Midbrain (tissue), 1 donor: ENCODE results near the gene RPL13.
A peak's percentile ranks its signal among the peaks of the same experiment; 100 is the strongest.

Experiments used
- DNase-seq: peaks from one replicate; lab custom pipeline; 2025; lab: John Stamatoyannopoulos, UW

RPL13 gene

DNA sequence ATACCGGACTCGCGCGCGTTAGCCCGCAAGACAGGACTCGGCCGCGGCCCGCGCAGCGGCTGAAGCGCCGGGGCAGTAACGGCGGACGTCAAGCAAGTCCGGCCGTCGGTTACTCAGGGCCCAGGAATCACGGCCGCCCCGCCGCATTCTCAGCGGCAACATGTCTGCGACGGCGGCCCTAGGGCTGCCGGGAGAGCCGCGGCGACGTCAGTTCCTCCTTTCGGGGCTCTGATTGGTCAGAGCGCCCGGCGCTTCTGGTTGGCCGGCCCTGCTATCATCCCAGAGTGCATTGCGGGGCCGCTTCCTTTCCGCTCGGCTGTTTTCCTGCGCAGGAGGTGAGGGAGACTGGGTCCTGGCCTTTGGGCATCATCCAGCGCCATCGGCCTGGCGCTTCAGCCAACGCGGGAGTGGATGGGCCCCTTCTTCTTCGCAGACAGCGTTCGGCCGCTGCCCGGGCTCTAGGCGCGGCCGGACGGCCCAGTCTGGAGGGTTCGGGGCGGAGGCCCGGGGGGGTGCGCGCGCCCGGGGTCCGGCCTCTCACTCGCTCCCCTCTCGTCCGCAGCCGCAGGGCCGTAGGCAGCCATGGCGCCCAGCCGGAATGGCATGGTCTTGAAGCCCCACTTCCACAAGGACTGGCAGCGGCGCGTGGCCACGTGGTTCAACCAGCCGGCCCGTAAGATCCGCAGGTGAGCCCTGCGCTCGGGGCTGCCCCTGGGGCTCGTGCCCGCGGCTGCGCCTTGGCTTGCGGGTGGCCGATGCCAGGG, at the start of gene RPL13:
TSS of gene RPL13 (plus strand) at position 305 of the 764 bp plus-strand sequence. CDS start at position 583, 278 bp downstream.
- peak; percentile 96 for DNase-seq

DNA sequence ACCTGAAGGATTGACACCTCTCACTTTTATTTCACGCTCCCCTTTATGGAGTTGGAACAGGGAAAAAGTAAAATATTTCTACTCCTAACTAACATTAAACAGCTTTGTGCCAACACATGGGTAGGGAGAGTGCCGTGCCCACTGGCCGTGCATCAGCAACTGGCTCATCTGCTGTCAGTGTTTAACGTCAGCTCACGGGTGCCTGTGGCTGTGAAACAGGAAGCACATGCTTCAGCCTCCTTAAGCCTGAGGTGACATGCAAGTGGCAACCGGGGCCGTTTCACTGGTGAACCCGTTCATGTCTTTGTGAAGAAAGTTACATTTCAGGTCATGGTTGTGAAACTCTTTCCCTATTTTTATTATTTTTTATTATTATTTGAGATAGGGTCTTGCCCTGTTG, 49.1 kb upstream of the RPL13 start:
- DNase-seq = no peak

DNA sequence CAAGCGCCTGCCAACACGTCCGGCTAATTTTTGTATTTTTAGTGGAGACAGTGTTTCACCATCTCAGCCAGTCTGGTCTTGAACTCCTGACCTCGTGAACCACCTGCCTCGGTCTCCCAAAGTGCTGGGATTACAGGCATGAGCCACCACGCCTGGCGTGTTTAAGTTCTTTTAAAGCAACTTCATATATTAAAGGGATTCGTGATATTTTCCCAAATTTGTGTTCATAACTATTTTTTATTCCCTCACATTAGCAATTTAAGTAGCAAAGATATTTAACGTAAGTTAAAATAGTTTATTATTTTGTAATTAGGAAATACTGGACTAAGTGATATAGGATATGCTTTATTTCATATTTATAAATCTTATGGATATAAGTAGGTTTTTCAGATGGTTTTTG, 48.0 kb upstream of the RPL13 start:
- no peak for DNase-seq

DNA sequence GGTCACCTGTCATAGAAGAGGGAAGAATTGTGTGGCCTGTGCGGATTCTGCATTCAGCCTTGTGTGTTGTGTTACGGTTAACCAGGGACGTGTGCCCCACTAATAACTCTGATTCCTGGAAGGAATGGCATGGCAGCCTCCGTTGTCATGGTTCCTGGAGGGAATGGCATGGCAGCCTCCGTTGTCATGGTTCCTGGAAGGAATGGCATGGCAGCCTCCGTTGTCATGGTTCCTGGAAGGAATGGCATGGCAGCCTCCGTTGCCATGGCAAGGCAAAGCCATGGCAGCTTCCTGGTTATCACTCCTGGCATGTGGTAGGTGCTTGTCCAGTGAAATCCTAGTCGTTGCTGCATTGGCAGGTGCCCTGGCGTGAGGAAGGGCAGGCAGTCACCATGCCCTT, 43.4 kb upstream of the RPL13 start:
- DNase-seq = no peak

DNA sequence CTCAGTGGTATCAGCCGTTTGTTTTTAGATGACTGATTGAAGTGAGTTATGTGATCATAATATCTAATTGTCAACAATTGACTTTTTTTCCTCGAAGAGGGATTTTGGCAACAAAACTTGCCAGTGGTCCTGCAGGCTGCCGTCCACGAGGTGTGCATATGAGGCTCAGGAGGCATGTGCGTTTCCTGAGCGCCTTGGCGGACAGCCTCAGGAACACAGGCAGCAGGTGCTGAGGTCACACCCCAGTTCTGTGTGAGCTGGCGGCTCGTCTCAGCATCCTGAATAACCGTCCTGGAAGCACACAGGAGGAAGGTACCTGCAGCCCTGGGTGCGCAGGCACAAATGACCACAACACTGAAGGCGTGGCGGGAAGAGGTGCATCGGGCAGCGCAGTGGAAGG, 40.6 kb upstream of the RPL13 start:
- no peak for DNase-seq

DNA sequence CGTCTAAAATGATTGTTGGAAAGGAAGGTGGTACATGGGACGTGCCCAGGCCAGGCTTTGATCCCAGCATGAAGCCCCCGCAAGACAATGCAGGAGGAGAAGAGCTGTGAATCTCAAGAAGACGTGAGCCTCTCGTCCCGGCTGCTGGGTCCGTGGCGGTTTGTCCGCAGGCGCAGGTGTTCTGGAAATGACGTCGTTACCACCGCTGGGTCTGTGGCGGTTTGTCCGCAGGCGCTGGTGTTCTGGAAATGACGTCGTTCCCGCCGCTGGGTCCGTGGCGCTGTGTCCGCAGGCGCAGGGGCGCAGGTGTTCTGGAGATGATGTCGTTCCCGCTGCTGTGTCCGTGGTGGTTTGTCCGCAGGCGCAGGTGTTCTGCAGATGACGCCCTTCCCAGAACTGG, 38.2 kb upstream of the RPL13 start:
- no peak for DNase-seq

DNA sequence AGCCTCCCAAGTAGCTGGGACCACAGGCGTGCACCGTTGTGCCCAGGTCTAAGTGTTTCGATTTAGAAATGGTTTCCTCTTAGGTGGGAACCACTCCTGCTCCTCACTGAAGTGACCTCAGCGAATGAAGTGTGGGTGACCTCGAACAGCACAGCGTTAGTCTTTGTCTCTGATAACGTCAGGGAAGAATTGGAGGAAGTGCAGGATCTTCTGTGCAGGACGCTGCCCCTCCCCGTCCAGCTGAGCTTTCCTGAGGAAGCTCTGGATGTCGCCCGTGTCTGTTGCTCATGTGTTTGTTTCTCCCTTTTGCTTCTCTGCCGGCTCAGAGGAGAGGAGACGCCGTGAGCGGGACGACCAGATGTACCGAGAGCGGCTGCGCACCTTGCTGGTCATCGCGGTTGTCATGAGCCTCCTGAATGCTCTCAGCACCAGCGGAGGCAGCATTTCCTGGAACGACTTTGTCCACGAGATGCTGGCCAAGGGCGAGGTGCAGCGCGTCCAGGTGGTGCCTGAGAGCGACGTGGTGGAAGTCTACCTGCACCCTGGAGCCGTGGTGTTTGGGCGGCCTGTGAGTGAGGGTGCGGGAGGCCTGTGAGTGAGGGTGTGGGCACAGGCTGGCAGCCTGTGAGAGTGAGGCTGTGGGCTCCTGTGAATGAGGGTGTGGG, 36.7 kb upstream of the RPL13 start:
- DNase-seq = no peak

DNA sequence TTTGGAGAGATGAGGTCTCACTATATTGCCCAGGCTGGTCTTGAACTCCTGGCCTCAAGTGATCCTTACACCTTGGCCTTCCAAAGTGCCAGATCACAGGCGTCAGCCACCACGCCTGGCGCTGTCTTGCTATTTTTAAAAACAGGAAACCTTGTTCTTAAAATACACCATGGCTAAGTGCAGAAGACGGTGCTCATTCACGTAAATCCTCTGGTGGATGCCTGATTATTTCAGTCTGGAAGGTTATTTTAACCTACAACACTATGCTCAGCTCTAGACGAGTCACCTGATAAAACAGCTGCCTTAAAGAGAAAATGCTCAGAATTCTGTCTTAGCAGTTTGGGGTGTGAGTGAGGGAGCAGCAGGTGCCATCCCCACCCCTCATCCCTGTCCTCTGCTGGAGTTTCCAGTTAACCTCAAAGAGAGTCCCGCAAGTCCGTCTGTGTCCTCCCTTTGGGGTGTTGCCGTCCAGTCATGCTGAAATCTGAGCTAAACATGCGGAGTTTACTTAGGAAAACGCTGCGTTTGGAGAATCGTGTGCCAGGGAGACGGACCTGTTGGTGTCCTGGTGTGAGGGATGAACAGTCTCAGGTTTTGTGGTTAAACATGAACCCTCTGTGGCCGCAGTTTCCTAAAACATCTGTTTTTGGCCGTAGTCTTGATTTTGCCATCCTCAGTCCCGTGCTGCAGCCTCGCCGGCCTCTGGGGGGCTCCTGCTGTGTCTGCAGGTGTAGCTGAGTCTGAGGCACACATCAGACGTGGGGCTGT, 35.2 kb upstream of the RPL13 start:
- DNase-seq = no peak

DNA sequence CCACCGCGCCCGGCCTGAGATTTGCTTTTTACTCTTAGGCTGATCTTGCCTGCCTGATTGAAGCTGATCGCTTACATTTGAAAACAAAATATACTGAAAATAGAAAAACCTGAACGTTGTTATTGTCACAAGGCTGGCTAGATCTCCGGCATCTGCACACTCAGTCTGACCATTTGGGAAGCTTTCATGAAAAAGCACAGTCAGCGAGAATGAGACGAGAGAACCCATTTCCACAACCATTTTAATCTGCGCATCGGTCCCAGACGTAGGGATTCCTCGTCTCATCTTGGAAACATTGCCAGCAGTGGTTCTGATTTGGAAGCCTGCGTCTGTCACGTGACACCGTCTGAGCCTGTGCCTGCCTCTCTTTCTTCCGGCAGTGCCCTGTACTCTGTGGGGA, 31.4 kb upstream of the RPL13 start:
- DNase-seq = no peak

DNA sequence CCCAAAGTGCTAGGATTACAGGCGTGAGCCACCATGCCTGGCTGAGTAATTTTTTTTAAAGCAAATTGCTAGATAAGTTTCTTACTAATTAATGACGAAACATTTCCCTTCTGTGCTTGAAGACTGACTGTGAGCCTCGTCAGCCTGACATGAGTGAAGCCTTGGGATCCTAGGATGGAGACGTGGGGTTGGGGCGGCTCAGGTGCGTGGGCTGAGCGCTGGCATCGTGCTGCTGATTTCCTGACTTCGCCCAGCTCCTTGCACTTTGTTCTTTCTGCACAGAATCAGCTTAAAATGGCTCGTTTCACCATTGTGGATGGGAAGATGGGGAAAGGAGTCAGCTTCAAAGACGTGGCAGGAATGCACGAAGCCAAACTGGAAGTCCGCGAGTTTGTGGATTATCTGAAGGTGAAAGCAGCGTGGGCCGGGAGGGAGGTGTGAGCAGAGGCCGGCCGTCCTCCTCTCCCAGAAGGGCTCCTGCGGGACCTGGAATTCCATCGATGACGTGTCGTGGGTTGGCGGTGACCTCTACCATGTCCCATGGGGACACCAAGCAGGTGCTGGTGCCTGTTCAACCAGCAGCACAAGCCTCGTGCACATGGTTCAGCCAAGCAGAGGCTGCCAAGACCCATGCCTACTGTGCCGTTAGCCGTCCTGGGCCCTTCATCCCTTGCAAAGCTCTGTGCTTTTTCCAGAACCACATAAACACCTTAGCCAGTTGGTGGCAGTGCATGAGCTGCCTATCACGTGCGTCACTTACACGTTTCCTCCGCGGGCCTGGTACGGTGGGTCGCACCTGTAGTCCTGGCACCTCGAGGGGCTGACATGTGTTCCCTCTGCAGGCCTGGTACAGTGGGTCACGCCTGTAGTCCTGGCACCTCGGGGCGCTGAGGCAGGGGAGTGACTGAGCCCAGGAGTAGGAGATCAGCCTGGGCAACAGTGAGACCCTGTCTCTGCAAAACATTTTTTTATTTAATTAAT, 29.8 kb upstream of the RPL13 start:
- DNase-seq = no peak

DNA sequence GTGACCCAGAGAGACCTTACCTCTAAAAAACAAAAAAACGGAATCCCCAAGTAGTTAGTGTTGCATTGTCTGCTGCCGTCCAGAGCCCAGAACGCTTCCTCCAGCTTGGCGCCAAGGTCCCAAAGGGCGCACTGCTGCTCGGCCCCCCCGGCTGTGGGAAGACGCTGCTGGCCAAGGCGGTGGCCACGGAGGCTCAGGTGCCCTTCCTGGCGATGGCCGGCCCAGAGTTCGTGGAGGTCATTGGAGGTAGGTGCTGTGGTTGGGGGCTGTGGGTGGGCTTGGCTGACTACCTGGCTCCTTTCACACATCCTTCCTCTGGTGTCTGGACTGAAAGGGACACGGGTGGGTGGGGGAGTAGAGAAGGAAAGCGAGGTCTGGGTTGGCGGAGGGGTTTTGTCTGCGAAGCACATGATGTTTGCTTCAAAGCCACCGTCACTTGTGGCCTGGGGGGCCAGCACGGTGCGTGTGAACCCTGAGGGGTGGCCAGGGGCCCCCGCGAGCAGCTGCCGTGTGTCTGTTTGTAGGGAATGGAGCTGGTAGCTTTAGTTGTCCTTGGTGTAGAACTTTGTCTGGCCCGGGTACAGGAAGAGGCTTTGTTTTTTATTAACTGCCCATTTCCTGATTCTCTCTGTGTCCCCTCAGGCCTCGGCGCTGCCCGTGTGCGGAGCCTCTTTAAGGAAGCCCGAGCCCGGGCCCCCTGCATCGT, 28.5 kb upstream of the RPL13 start:
- DNase-seq = no peak

DNA sequence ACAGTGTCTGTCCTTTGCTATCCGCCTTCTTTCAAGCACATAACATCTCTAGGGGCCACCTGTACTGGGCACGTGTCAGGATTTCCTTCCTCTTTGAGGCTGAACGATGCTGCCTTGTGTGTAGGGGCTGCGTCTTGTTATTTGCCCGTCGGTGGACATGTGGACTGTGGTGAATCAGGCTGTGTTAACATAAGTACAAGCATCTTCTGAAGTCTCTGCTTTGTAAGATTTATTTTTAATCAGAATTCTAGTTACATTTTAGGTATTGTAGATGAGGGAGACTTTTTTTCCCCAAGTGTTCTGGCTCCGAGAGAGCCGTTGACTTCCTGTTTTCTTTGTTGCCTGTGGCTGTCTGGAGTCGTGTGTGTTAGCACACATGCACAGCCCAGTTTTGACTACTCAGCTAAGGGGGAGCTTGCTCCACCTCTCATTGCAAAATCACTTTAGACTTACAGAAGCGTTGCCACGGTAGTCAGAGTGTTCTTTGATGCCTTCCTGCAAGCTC, 26.2 kb upstream of the RPL13 start:
- DNase-seq = peak; percentile 12

DNA sequence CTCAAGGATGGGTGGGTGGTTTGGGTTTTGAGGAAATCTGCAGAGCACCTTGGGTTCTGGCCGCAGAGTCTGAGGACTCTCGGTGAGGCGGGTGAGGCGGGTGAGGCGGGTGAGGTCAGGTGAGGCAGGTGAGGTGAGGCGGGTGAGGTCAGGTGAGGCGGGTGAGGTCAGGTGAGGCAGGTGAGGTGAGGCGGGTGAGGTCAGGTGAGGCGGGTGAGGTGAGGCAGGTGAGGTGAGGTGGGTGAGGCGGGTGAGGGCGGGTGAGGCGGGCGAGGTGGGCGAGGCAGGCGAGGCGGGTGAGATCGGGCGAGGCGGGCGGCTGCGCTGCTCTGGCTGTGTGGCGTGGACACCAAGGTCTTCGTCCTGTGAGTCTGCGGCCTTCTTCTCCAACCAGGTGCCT, 24.1 kb upstream of the RPL13 start:
- no peak for DNase-seq

DNA sequence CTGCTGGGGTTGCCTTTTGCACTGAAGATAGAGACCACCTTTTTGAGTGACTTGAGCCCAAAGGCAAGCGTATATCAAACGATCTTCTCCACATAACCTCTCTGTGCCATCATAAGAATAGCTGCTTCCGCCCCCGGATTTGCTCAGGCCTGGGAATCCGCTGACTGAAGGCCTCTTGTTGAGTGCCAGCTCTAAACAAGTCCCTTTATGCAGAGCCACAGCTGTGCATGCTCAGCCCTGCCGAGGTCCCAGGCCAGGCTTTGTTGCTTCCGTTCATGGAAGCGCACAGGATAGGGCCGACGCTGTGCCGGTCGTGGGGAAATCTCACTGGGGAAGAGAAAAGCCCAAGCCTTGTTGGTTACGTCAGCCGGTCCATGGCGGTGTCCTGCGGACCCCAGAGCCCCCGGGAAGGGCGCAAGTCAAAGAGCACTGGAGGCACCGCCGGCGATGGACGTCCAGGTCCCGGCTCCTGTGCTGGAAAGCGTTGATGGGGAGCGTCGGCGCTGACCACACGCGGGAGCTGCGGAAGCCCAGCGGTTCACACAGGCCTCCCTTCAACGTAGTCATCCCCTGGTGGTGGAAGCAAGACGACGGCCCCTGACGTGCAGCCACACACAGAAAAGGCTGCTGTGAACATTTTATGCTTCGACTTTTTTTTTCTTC, 23.5 kb upstream of the RPL13 start:
- peak; percentile 83 for DNase-seq

DNA sequence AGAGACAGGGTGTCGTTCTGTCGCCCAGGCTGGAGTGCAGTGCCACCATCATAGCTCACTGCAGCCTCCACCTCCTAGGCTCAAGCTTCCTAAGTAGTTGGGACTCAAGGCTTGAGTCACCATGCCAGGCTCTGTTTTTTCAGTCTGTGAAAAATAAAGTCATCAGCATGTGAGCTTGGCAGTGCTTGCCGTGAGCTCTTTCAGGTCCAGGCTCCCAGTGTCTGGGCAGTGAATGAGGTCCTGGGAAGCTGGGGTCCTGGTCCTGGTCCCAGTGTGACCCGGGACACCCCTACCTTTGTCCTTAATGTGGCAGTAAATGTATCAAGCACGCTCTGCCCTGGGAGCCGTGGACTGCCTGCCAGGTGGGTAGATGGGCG, 22.9 kb upstream of the RPL13 start:
- no peak for DNase-seq

DNA sequence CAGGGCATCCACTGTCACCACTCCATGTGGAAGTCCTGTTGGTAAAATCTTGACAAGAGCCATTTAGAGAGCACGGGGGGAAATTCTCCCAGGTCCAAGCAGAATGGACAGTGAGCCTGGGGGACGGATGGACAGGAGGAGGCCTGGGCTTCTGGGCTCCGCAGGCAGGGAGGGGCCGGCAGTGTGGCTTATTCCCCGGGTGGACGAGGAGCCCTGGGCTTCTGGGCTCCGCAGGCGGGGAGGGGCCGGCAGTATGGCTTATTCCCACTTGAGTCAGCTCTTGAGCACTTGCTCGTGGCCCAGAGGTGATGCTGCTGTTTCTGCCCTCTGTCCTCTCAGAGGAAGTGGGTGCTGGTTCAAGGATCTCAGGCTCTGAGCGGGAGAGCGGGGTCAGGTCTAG, 22.2 kb upstream of the RPL13 start:
- no peak for DNase-seq

DNA sequence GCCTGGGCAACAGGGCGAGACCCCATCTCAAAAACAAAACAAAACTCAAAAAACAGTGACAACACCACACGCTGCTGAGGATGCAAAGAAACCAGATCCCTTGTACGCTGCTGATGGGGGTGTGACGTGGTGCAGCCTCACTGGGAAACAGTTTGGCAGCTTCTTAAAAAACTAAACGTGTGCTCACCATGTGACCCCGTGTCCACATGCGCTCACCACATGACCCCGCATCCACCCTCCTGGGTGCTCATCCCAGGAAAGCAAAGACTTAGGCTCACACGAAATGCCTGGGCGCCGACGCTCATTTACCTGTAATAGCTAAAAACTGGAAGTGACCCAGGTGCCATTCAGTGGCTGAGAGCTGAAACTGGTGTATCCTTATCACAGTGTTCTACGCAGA, 19.9 kb upstream of the RPL13 start:
- no peak for DNase-seq

DNA sequence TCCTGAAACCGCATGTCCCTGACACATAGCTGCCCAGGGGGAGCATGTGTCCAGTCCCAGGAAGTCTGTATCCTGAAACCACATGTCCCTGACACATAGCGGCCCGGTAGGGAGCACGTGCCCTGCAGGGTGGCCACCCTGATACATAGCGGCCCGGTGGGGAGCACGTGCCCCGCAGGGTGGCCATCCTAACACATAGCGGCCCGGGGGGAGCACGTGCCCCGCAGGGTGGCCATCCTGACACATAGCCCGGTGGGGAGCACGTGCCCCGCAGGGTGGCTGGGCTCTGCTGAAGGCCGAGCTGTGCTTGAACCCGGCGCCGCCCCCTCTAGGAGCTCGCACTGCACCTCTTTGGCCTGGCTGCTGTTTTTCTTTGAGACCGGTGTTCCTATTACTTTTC, 18.7 kb upstream of the RPL13 start:
- no peak for DNase-seq

DNA sequence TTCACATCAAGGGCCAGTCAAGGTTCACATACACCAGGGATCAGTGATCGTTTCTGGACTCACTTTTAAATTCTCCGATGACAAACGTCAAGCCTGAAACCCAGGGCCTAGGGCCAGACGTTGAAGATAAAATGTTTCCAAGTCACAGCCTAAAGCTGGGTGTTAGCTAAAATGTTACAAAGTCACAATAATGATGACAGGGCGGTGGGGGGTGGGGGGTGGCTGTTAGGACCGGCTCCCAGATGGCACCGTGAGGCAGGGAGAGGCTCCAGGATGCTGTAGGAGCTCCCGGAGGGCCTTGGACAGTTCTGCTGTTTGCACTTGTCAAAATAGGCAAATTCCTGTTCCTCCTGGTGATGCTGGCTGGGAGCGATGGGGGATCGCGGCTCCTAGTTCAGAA, 16.4 kb upstream of the RPL13 start:
- DNase-seq = no peak

DNA sequence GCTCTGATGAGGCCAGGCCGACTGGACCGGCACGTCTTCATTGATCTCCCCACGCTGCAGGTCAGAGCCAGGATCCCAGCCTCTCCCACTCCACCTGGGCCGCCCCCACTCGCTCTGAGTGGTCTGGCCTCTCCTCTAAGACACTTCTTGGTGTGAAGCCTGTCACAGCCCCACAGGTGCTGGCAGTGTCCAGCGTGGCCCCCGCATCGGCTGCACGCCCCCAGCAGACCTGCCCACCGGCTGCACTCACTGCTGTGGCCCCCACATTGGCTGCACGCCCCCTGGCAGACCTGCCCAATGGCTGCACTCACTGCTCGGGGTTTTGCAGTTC, 15.8 kb upstream of the RPL13 start:
- DNase-seq = no peak
